HG02852 (cell line): ENCODE measurements around the gene RABEP1.
"Not testable (repeated sequence)": the region's sequence is repeated elsewhere in the genome, so short reads cannot be mapped to it uniquely, and the experiment has no call there.

Source experiments
- ATAC-seq: cut with Tn5 transposase; IDR thresholded peaks from one replicate; pipeline ENCODE4 v1.9.1; 2021; ENCODE audit warnings: mild to moderate bottlenecking, moderate library complexity; ENCODE audit not compliant: unreplicated experiment

RABEP1 gene

GRCh38 chr17:5281814-5282641, at the start of gene RABEP1:
TSS of gene RABEP1 (plus strand) at chr17:5282284. CDS start at chr17:5282487, 203 bp downstream.
- ATAC-seq = peak; percentile 76

GRCh38 chr17:5233492-5233891, 48.6 kb upstream of the RABEP1 start:
- not testable (repeated sequence) for ATAC-seq

DNA sequence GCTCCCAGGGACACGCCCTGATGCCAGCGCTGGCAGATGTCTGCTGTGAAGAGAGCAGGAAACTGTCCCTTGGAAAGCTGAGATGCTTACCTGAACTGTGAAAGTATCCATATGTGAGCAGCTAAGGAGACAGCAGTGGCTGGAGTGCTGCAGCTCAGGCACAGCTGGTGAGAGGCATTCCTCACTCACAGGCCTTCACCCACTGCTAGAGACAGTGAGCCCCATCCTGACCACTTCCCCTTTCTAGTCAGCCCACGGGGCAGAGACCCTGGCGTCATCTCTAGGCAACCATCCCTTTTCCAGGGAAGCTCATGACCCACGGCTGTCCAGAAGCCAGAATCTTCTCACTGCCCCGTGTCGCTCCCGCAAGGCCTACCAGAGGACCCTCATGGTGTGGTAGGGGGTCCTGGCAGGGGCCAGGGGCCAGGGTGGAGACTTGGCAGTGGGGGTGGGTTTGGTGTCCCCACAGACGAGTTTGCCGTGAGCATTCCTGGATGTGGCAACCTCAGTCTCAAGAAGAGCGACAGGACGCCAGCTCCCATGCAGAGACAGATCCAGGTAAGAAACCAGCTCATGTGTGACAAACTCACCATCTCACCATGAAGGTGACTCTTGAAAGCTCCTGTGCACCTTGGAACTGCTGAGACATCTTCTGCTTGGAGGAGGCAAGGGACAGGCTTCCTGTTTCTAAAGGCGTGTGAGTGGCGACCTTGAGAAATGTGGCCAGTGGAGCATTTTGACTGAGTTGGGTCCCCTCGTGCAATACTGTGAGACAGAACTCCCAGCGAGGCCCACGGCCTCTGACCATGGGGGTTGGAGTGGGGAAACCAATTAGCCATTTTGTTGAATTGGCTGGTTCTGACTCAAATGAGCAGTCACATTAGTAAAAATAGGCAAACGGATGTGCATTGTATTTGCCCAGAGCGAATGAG, 47.2 kb upstream of the RABEP1 start, which contains the start of gene SCIMP:
SCIMP (minus strand) TSS at position 216 of the 932 bp plus-strand sequence; CDS start at position 111, 105 bp downstream.
- no peak for ATAC-seq

DNA sequence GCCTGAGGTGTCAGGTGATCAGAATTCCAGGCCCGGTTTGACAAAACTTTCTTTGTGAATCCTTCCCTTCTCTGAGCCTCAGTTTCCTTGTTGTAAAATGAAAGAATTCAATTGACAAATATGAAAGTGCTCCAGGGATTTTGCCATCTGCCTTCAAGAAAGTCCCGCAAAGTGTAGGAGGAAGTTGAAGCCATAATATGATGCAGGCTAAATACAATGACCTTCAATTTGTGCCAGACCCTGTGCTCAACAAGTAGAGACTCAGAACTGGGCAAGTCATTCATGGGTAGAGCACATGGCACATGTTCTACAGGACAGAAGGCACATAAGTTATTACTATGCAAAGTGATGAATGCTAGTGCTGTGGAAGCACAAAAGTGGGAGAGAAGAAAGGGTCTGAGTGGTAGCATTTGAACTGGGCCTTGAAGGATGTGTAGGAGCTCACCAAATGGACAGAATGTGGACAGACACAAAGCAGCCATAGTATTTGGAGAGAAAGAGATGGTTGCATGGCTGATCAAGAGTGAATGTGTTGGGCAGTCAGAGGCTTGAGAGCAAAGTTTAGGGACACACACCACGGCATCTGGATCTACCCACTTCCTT, 45.0 kb upstream of the RABEP1 start:
- no peak for ATAC-seq

DNA sequence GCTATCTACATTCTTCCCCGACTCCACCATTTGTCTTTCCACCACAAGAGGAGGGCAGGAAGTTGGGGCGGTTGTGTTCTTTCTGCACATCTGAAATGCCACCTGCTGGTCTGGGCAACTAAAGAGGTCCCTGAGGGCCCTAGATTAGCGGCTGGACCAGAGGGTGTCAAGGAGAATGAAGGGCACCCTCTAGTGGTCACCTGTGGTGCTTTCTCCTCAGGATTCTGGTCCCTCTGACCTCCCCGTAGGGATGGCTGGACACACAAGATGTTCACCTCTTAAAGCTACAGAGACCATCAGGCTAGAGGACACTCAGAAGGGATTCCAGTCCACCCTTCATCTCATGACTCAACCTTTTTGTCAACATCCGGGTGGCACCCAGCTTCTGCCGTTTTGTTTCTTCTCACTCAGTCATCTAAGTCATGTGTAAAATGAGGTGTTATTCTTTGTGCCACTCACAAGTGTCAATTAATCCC, 44.5 kb upstream of the RABEP1 start:
- no peak for ATAC-seq

- ATAC-seq = no peak
Observed at GRCh38 chr17:5238333-5238732, 43.8 kb upstream of the RABEP1 start.

DNA sequence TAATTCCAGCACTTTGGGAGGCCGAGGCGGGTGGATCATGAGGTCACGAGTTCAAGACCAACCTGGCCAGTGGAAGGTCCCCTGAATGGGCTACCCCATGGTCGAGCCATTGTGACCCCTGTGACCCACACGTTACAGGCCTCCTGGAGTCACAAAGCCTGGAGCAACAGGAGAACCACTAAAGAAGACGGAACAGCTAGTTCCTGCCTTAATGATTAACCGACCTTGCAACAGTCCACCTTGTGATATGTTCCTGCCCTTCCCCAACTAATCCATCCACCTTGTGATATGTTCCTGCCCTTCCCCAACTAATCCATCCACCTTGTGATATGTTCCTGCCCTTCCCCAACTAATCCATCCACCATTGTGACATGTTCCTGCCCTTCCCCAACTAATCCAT, 42.3 kb upstream of the RABEP1 start:
- ATAC-seq = not testable (repeated sequence)

DNA sequence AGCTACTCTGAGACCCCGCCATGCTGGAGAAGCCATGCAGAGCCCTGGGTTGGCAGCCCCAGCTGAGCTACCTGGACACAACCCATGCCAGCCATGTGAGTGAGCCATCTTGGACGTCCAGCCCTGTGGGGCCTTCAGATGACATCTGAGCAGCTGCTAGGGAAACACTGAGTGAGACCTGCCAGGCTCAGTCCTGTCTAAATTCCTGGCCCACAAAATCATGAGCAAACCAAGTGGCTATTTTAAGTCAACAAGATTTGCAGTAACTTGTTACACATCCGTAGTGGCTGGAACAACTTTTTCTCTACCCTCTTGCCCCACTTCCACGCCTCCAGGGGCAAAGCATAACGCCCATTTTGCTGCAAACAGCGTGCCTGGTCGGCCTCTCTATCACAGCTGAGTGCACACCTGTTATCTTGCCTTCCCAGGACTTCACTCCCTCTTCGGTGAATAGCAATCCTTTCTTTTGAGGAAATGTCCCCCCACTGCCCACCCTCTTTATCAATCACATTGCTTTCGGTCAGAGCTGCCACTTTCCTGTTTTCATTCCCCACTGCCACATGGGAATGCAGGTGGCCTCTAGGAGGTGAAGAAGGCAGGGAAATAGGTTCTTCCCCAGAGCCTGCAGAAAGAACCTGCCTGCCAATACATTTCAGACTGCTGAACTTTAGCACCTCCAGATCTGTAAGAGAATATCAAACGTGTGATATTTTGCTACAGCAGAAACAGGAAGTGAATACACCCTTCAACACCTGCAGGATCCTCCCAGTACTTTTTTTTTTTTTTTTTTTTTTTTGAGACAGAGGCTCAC, 40.0 kb upstream of the RABEP1 start:
- ATAC-seq = no peak

DNA sequence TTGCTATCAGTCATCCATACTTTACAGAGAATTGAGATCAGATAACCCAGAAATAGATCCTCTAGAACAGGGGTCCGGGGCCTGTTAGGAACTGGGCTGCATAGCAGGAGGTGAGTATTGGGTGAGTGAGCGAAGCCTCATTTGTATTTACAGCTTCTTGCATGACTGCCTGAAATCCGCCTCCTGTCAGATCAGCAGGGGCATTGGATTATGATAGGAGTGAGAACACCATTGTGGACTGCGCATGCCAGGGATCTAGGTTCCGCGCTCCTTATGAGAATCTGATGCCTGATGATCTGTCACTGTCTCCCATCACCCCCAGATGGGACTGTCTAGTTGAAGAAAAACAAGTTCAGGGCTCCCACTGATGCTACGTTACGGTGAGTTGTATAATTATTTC, 34.5 kb upstream of the RABEP1 start:
- no peak for ATAC-seq

- ATAC-seq = no peak
Observed at GRCh38 chr17:5248821-5249479, 33.1 kb upstream of the RABEP1 start.

DNA sequence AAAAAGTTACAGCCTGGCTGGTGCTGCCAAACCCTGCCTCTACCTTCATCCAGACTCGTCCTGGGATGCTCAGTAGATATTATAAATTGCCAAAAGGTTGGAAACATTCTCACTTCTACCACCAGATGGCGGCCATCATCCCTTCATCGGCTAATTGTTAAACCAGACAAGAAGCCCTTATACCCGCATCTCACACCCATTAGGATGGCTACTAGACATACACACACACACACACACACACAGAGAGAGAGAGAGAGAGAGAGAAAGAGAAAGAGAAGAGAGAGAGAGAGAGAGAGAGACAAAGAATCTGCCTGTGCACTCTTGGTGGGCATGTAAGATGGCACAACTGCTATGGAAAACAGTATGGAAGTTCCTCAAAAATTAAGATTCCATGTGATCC, 32.5 kb upstream of the RABEP1 start:
- no peak for ATAC-seq

GRCh38 chr17:5254414-5254813, 27.7 kb upstream of the RABEP1 start:
- ATAC-seq = no peak

GRCh38 chr17:5254903-5255521, 27.1 kb upstream of the RABEP1 start:
- ATAC-seq = no peak

- ATAC-seq = no peak
Observed at GRCh38 chr17:5257124-5257523, 25.0 kb upstream of the RABEP1 start.

DNA sequence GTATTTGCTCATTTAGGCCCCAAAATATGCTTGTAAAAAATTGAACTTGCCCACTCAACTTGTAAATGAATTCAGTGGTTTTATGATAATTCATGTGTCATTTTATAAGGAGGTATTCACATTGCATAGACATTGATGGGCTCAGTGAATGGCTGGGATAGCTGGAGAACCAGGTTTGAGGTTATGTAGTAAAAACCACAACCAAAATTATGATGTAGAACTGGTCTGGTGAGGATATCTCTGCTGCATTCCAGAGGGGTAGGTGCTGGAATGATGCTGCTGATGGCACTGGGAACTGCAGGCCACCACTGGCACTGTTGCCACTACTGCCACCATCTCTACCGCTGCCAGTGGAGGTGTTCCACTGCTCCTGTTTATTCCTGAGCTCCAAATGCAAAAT, 21.5 kb upstream of the RABEP1 start:
- ATAC-seq = no peak

DNA sequence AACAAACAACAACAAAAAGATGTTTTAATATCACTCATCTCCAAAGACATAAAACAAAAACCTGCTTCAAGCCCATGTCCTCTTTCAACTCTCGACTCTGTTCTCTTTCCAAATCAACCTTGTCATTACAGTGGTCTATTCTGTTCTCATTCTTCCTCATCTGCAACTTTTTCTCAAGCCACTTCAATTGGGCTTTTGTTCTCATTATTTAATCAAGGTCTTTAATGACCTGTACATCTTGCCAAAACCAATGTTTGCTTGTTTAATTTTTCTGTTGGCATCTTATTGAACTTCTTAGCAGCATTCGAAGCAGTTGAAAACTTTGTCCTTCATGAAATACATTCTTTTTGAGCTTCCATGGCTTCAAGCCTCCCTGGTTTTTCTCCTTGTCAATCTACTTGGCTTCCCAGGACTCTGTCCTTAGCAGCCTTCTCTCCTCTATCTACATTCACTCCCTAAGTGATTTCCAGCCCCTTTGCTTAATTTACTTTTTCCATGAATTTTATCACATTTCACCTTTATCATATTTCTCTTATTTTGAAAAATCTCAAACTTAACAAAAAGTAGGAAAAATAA, 19.6 kb upstream of the RABEP1 start:
- no peak for ATAC-seq

GRCh38 chr17:5263441-5263840, 18.6 kb upstream of the RABEP1 start:
- ATAC-seq = no peak

DNA sequence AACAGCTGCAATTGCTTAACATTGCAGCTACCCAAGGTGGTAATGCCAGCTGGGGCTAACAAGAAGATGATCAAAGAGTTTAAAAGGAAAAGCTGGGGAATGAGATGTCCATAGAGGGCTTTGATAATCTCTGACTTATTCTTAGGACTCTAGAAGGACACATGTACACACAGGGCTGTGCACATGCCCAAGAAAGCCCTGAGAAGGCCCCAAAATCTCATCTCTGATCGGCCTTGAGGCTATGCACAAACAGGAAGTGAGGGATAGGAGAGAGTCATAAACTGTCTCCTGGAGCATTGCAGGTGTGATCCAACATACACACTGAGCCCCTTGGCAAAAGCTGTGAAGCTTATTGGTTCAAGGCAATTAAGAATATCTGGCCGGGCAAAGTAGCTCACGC, 17.2 kb upstream of the RABEP1 start:
- no peak for ATAC-seq
